Lower leg skin (tissue), 3 donors: Measurements from ENCODE around the gene CTNNA2.

Experiments used
- POLR2A ChIP-seq, 2 donors: fragments of 450-650 bp; IDR thresholded peaks; one replicate each; pipeline ENCODE4 v1.6.1; 2016 to 2017; ENCODE audit warnings: antibody characterized with exemption in 2 of 2, mild to moderate bottlenecking in 1 of 2, moderate library complexity in 1 of 2
- TF ChIP-seq, protein P1 (sequence below), 3 donors: fragments of 450-650 bp; IDR thresholded peaks; one replicate each; pipeline ENCODE4 v1.5.1; 2016; ENCODE audit warnings: antibody characterized with exemption in 3 of 3, mild to moderate bottlenecking in 3 of 3, moderate library complexity in 2 of 3

DNA sequence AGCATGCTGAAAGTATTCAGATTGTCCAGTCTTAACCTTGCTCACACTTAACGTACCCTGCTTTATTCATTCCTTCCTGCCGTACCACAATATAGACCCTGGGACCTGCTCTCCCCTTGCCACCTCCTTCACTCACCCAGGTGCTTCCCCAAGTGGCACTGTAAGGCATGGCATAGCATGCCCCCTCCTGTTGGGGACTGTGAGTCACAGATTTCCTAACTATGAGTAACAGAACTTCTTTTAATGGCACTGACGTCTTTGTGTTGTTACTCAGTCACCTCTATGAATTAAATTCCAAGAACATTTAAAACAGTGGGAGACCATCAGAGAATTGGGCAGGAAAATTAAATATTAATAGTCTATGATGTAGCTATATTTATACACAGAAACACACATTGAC, 117.2 kb downstream of the CTNNA2 start:
- TF ChIP-seq, protein P1, sequence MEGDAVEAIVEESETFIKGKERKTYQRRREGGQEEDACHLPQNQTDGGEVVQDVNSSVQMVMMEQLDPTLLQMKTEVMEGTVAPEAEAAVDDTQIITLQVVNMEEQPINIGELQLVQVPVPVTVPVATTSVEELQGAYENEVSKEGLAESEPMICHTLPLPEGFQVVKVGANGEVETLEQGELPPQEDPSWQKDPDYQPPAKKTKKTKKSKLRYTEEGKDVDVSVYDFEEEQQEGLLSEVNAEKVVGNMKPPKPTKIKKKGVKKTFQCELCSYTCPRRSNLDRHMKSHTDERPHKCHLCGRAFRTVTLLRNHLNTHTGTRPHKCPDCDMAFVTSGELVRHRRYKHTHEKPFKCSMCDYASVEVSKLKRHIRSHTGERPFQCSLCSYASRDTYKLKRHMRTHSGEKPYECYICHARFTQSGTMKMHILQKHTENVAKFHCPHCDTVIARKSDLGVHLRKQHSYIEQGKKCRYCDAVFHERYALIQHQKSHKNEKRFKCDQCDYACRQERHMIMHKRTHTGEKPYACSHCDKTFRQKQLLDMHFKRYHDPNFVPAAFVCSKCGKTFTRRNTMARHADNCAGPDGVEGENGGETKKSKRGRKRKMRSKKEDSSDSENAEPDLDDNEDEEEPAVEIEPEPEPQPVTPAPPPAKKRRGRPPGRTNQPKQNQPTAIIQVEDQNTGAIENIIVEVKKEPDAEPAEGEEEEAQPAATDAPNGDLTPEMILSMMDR (IDR thresholded peaks at IDR 0.05), result no peak
- TF ChIP-seq POLR2A (IDR thresholded peaks at IDR 0.05), result no peak
